Thyroid gland (tissue), 4 donors: ENCODE measurements around the gene PDZK1. TPM values are rescaled to one million over a fixed set of nuclear protein-coding genes. Genes with fewer than 3 reads are reported as not detected.

Experiments used
- DNase-seq, 2 donors: peaks; one replicate each; pipeline ENCODE4 v3.0.0-alpha.2; 2019
- H3K27ac ChIP-seq, 3 donors: fragments of 200-600 bp; sonication (generic); 1 replicate in 2 of 3; 2 replicates in 1 of 3; pipeline ENCODE4 v1.5.1; 2016 to 2019; ENCODE audit warnings: mild to moderate bottlenecking in 1 of 3, moderate library complexity in 1 of 3
- H3K27me3 ChIP-seq: fragments of 200-600 bp; sonication (generic); one replicate; pipeline ENCODE4 v1.5.1; 2019
- H3K36me3 ChIP-seq, 2 donors: fragments of 200-600 bp; sonication (generic); one replicate each; pipeline ENCODE4 v1.5.1; 2016 to 2019
- H3K4me1 ChIP-seq, 2 donors: fragments of 200-600 bp; sonication (generic); one replicate each; pipeline ENCODE4 v1.5.1; 2017 to 2019
- H3K4me3 ChIP-seq, 3 donors: fragments of 200-600 bp; sonication (generic); replicated peaks in 1 of 3; 1 replicate in 2 of 3; 2 replicates in 1 of 3; pipeline ENCODE4 v1.5.1; 2016; ENCODE audit warnings: mild to moderate bottlenecking in 1 of 3
- H3K9me3 ChIP-seq: fragments of 200-600 bp; sonication (generic); one replicate; pipeline ENCODE4 v1.5.1; 2017
- CTCF ChIP-seq, 6 experiments: fragments of 200-600 bp in 3 of 6; fragments of 450-650 bp in 3 of 6; sonication (generic) in 3 of 6; IDR thresholded peaks; one replicate each; pipeline ENCODE4 v1.5.1; 2016 to 2019; ENCODE audit warnings: antibody characterized with exemption in 6 of 6, mild to moderate bottlenecking in 2 of 6, inconsistent platforms in 1 of 6, moderate library complexity in 1 of 6
- POLR2A ChIP-seq, 2 donors: fragments of 450-650 bp; IDR thresholded peaks; one replicate each; pipeline ENCODE4 v1.6.1; 2017; ENCODE audit warnings: antibody characterized with exemption in 2 of 2, mild to moderate bottlenecking in 2 of 2, moderate library complexity in 1 of 2
- WGBS, 2 donors: methylation state at CpG; one replicate each; pipeline ENCODE4 v1.1.5; 2017; 5-methylcytosine and 5-hydroxymethylcytosine counted together
- intact Hi-C: fragments of 100-400 bp; cut with DNase I; formaldehyde crosslinking; loops from one replicate; pipeline ENCODE4 v1.15.1; 2023
- total RNA-seq, 4 donors: library from RNA; depleted of rRNA; stranded (reverse); fragments of >200 nt; gene quantifications; one replicate each; pipeline ENCODE4 v1.2.3, GENCODE V29; 2016

The PDZK1 gene
- total RNA-seq, 4 donors from 2014 or later: 0.27 to 0.56 (median 0.29) TPM; not detected in 1

- H3K27me3 ChIP-seq: no peaks in the 10 kb centered on the region
- H3K9me3 ChIP-seq: no peaks in the 10 kb centered on the region
- H3K4me1 ChIP-seq: no peaks in the 10 kb centered on the region
- no peak overlapping the region for H3K4me3 ChIP-seq
- intact Hi-C loops: no loop called here
- no peak overlapping the region for H3K27ac ChIP-seq
- no peak for TF ChIP-seq POLR2A (IDR thresholded peaks at IDR 0.05)
- TF ChIP-seq CTCF (IDR thresholded peaks at IDR 0.05): no peak
- no peak for DNase-seq
- H3K36me3 ChIP-seq: no peaks in the 10 kb centered on the region
- WGBS, 2 donors: 73 to 89% methylated on average over 2 of the region's 2 CpGs
Observed at GRCh38 chr1:145702052-145702451, 5.1 kb downstream of the PDZK1 start.

- Histone ChIP-seq H3K36me3 (no peaks in the 10 kb centered on the region), H3K4me3 (no peak overlapping the region), H3K9me3 (no peaks in the 10 kb centered on the region), H3K27ac (no peak overlapping the region), H3K27me3 (no peaks in the 10 kb centered on the region), H3K4me1 (no peaks in the 10 kb centered on the region)
- no peak for DNase-seq
- intact Hi-C loops: no loop called here
- TF ChIP-seq CTCF (IDR thresholded peaks at IDR 0.05) (no peak), POLR2A (IDR thresholded peaks at IDR 0.05) (no peak)
- 63 to 69% methylated on average over 2 of the region's 2 CpGs for WGBS, 2 donors
Observed at GRCh38 chr1:145701306-145701862, 5.8 kb downstream of the PDZK1 start.

- no peaks in the 10 kb centered on the region for H3K4me1 ChIP-seq
- TF ChIP-seq POLR2A (IDR thresholded peaks at IDR 0.05) (no peak), CTCF (IDR thresholded peaks at IDR 0.05) (no peak)
- no peaks in the 10 kb centered on the region for H3K9me3 ChIP-seq
- H3K27ac ChIP-seq: no peak overlapping the region
- no peaks in the 10 kb centered on the region for H3K27me3 ChIP-seq
- no peaks in the 10 kb centered on the region for H3K36me3 ChIP-seq
- no peak for DNase-seq
- no peak overlapping the region for H3K4me3 ChIP-seq
- WGBS, 2 donors: 85 to 88% methylated on average over 3 of the region's 3 CpGs
- intact Hi-C loops: no loop called here
Observed at GRCh38 chr1:145696630-145696960, 10.6 kb downstream of the PDZK1 start.

- H3K27me3 ChIP-seq: no peaks in the 10 kb centered on the region
- H3K9me3 ChIP-seq: no peaks in the 10 kb centered on the region
- 81 to 89% methylated on average over 5 of the region's 5 CpGs for WGBS, 2 donors
- no peaks in the 10 kb centered on the region for H3K36me3 ChIP-seq
- intact Hi-C loops: no loop called here
- no peak overlapping the region for H3K27ac ChIP-seq
- H3K4me3 ChIP-seq: no peak overlapping the region
- DNase-seq: no peak
- H3K4me1 ChIP-seq: peaks cover 0 to 2% of the 10 kb centered on the region in 2 donors
- no peak for TF ChIP-seq POLR2A (IDR thresholded peaks at IDR 0.05)
- no peak for TF ChIP-seq CTCF (IDR thresholded peaks at IDR 0.05)
Observed at GRCh38 chr1:145695821-145696629, 11.1 kb downstream of the PDZK1 start.

GRCh38 chr1:145692785-145693443 is 14.3 kb downstream of the PDZK1 start:
- peaks cover 0 to 12% of the 10 kb centered on the region in 2 donors for H3K4me1 ChIP-seq
- H3K9me3 ChIP-seq: no peaks in the 10 kb centered on the region
- DNase-seq: no peak
- no peak overlapping the region for H3K27ac ChIP-seq
- 83 to 86% methylated on average over 11 of the region's 11 CpGs for WGBS, 2 donors
- H3K4me3 ChIP-seq: no peak overlapping the region
- TF ChIP-seq POLR2A (IDR thresholded peaks at IDR 0.05): no peak
- TF ChIP-seq CTCF (IDR thresholded peaks at IDR 0.05): no peak
- no peaks in the 10 kb centered on the region for H3K36me3 ChIP-seq
- H3K27me3 ChIP-seq: no peaks in the 10 kb centered on the region
- intact Hi-C loops: no loop called here
